ENCODE data around the gene ASB15. TPM values are rescaled to one million over a fixed set of nuclear protein-coding genes. Genes with fewer than 3 reads are reported as not detected.

The ASB15 gene
- total RNA-seq, 1 experiment from 2014 or later = not detected

- ChIA-PET CTCF (no interaction called here), POLR2A (no interaction called here)
- Histone ChIP-seq H3K27ac (ENCODE audit: low read length) (no peak overlapping the region), H3K4me3 (ENCODE audit: low read depth in 2 of 2, low read length in 2 of 2) (no peak overlapping the region), H3K36me3 (ENCODE audit: control insufficient read depth, insufficient read depth, low read length) (no peaks in the 10 kb centered on the region), H3K9me3 (ENCODE audit: control insufficient read depth, insufficient read depth, low read depth, low read length) (no peaks in the 10 kb centered on the region), H3K27me3 (ENCODE audit: control insufficient read depth, insufficient read depth, low read length) (peaks cover 2% of the 10 kb centered on the region; the same call in 1 of the 2 replicates), H3K4me1 (ENCODE audit: control insufficient read depth, insufficient read depth, low read length) (no peaks in the 10 kb centered on the region)
- no peak for TF ChIP-seq TCF7L2 (IDR thresholded peaks at IDR 0.05; ENCODE audit: low read depth, low read length)
- TF ChIP-seq CTCF (IDR thresholded peaks at IDR 0.05) = no peak
- TF ChIP-seq POLR2AphosphoS5 (IDR thresholded peaks at IDR 0.05; ENCODE audit: low read depth, low read length) = no peak
- no peak for TF ChIP-seq REST (IDR thresholded peaks at IDR 0.05; ENCODE audit: insufficient read depth in 1 of 2, low read depth in 2 of 2, low read length in 1 of 2)
- no peak for TF ChIP-seq SIN3A (IDR thresholded peaks at IDR 0.05; ENCODE audit: borderline replicate concordance, insufficient read depth, low read depth, low read length)
- in situ Hi-C loops (cut with HindIII; ENCODE audit: low pct_unique_long_range_greater_than_20kb, low sequenced_read_pairs) (no loop called here), intact Hi-C loops (cut with micrococcal nuclease; ENCODE audit: unreplicated experiment) (no loop called here)
- ATAC-seq = no peak
- no TSS peak for BruUV-seq (replicated peaks)
- DNase-seq (ENCODE audit: low read depth, low spot score) = no peak
Measured at GRCh38 chr7:123571187-123571586, 30.4 kb upstream of the ASB15 start.

- Histone ChIP-seq H3K27ac (ENCODE audit: low read length) (no peak overlapping the region), H3K9me3 (ENCODE audit: control insufficient read depth, insufficient read depth, low read depth, low read length) (no peaks in the 10 kb centered on the region), H3K36me3 (ENCODE audit: control insufficient read depth, insufficient read depth, low read length) (no peaks in the 10 kb centered on the region), H3K27me3 (ENCODE audit: control insufficient read depth, insufficient read depth, low read length) (peaks cover 2% of the 10 kb centered on the region; the same call in 1 of the 2 replicates), H3K4me1 (ENCODE audit: control insufficient read depth, insufficient read depth, low read length) (no peaks in the 10 kb centered on the region), H3K4me3 (ENCODE audit: low read depth in 2 of 2, low read length in 2 of 2) (no peak overlapping the region)
- no TSS peak for BruUV-seq (replicated peaks)
- ChIA-PET CTCF (no interaction called here), POLR2A (no interaction called here)
- TF ChIP-seq SIN3A (IDR thresholded peaks at IDR 0.05; ENCODE audit: borderline replicate concordance, insufficient read depth, low read depth, low read length) (no peak), TCF7L2 (IDR thresholded peaks at IDR 0.05; ENCODE audit: low read depth, low read length) (no peak), POLR2AphosphoS5 (IDR thresholded peaks at IDR 0.05; ENCODE audit: low read depth, low read length) (no peak), REST (IDR thresholded peaks at IDR 0.05; ENCODE audit: insufficient read depth in 1 of 2, low read depth in 2 of 2, low read length in 1 of 2) (no peak), CTCF (IDR thresholded peaks at IDR 0.05) (no peak)
- ATAC-seq = no peak
- in situ Hi-C loops (cut with HindIII; ENCODE audit: low pct_unique_long_range_greater_than_20kb, low sequenced_read_pairs) = no loop called here
- no peak for DNase-seq (ENCODE audit: low read depth, low spot score)
- intact Hi-C loops (cut with micrococcal nuclease; ENCODE audit: unreplicated experiment) = no loop called here
Measured at GRCh38 chr7:123571684-123572083, 29.9 kb upstream of the ASB15 start.

Measured in Panc1 (cell line).